Colonic mucosa (tissue), 4 donors: ENCODE measurements around the gene TANC1. TPM values are rescaled to one million over a fixed set of nuclear protein-coding genes. Genes with fewer than 3 reads are reported as not detected.

ENCODE experiments used
- DNase-seq: peaks from one replicate; pipeline ENCODE4 v3.0.0-alpha.2; 2020
- H3K27ac ChIP-seq: fragments of 200-600 bp; one replicate; pipeline ENCODE4 v1.8.0; 2021
- H3K27me3 ChIP-seq: fragments of 200-600 bp; one replicate; pipeline ENCODE4 v1.8.0; 2021
- H3K36me3 ChIP-seq: fragments of 200-600 bp; one replicate; pipeline ENCODE4 v1.8.0; 2021
- H3K4me1 ChIP-seq: fragments of 200-600 bp; one replicate; pipeline ENCODE4 v1.8.0; 2021; ENCODE audit warnings: mild to moderate bottlenecking
- H3K4me3 ChIP-seq: fragments of 200-600 bp; one replicate; pipeline ENCODE4 v1.8.0; 2021
- H3K9ac ChIP-seq, 2 donors: one replicate each; pipeline ENCODE4 v1.7.0; 2013; ENCODE audit warnings: control low read depth in 2 of 2, low read depth in 2 of 2, low read length in 2 of 2
- H3K9me3 ChIP-seq: fragments of 200-600 bp; one replicate; pipeline ENCODE4 v1.8.0; 2021
- CTCF ChIP-seq: fragments of 200-600 bp; IDR thresholded peaks from one replicate; pipeline ENCODE4 v1.8.0; 2022; ENCODE audit warnings: antibody characterized with exemption, mild to moderate bottlenecking
- intact Hi-C: fragments of 100-400 bp; cut with DNase I; formaldehyde crosslinking; loops from one replicate; pipeline ENCODE4 v1.14.1; 2022
- total RNA-seq, 2 donors: library from RNA; stranded (reverse); fragmentation: NEBNext Ultra II Directional in 1 of 2; extraction: Animal tissue kit (Norgen Biotek cat#: 25700) in 1 of 2; gene quantifications; one replicate each; pipeline ENCODE4 v1.2.1, GENCODE V29; 2021
- donor health status: healthy.
- donor health status: DM: no; HTN: no; CAD: no.
- donor health status: DM: no; HTN: no; CAD: no.

The TANC1 gene
- total RNA-seq, 2 donors from 2014 or later = 28.3 to 32.7 TPM

DNA sequence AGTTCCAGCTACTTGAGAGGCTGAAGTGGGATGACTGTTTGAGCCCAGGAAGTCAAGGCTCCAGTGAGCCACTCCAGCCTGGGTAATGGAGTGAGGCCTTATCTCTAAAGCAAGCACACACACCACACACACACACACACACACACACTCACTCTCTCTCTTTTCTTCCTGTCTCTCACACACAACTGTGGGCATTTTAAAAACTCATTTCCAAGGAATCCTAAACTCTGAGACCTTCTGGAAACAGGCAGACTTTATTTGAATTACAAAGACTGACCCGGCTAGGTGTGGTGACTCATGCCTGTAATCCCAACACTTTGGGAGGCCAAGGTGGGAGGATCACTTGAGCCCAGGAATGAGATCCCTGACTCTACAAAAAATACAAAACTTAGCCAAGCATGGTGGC is 296.7 kb downstream of the TANC1 start:
- intact Hi-C loops = no loop called here

DNA sequence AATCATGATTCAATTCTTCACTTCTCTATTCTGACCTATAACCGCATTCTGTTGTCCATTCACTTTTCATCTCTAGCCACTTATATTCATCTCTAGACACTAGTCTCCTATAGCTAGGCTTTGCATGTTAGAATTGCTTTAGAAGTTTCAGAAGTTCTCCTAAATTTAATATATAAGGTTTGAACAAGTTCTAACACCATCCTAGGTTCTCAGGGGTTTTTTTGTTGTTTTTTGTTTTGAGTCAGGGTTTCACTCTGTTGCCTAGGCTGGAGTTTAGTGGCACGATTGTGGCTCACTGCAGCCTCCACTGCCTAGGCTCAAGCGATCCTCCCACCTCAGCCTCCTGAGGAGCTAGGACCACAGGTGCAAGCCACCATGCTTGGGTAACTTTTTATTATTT is 298.1 kb downstream of the TANC1 start:
- intact Hi-C loops = no loop called here
- Histone ChIP-seq H3K27ac (no peak overlapping the region), H3K9me3 (no peaks in the 10 kb centered on the region), H3K4me1 (no peaks in the 10 kb centered on the region), H3K36me3 (no peaks in the 10 kb centered on the region), H3K27me3 (no peaks in the 10 kb centered on the region), H3K9ac (no peak overlapping the region), H3K4me3 (no peak overlapping the region)
- no peak for TF ChIP-seq CTCF
- DNase-seq = no peak

More for the DNA sequence above, 296.7 kb downstream of the TANC1 start:
- H3K4me1 ChIP-seq = no peaks in the 10 kb centered on the region
- H3K9me3 ChIP-seq = no peaks in the 10 kb centered on the region
- no peak for TF ChIP-seq CTCF
- no peak overlapping the region for H3K9ac ChIP-seq
- no peaks in the 10 kb centered on the region for H3K36me3 ChIP-seq
- no peak for DNase-seq
- no peaks in the 10 kb centered on the region for H3K27me3 ChIP-seq
- H3K4me3 ChIP-seq = no peak overlapping the region
- no peak overlapping the region for H3K27ac ChIP-seq

DNA sequence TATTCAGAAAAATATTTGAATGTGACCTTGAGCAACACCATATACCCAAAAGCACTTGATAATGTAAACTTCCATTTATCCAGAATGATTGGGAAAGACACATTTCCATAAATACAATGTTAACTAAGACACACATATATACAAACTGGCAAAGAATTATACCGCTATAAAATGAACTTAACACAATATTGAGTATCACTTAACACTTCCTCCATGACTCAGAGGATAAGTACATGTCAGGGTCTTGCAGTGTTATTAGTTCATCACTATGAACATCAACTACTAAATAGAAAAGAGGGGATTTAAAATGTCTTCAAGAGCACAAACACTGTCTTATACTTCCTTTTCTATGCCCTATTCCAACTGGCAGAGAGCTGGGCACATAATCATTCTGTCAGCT is 299.5 kb downstream of the TANC1 start:
- intact Hi-C loops = no loop called here
- DNase-seq = no peak
- H3K4me1 ChIP-seq = no peaks in the 10 kb centered on the region

GRCh38 chr2:159270744-159271379 is 302.4 kb downstream of the TANC1 start:
- intact Hi-C loops = no loop called here
- no peak for TF ChIP-seq CTCF
- no peaks in the 10 kb centered on the region for H3K4me1 ChIP-seq
- no peaks in the 10 kb centered on the region for H3K36me3 ChIP-seq
- no peaks in the 10 kb centered on the region for H3K27me3 ChIP-seq
- no peak overlapping the region for H3K4me3 ChIP-seq
- no peak for DNase-seq
- no peaks in the 10 kb centered on the region for H3K9me3 ChIP-seq
- H3K27ac ChIP-seq = no peak overlapping the region
- H3K9ac ChIP-seq = no peak overlapping the region

More for the DNA sequence above, 299.5 kb downstream of the TANC1 start:
- Histone ChIP-seq H3K27me3 (no peaks in the 10 kb centered on the region), H3K36me3 (no peaks in the 10 kb centered on the region), H3K9ac (no peak overlapping the region), H3K27ac (no peak overlapping the region), H3K9me3 (no peaks in the 10 kb centered on the region), H3K4me3 (no peak overlapping the region)
- TF ChIP-seq CTCF = no peak

- no peak overlapping the region for H3K9ac ChIP-seq
- TF ChIP-seq CTCF = no peak
- no peaks in the 10 kb centered on the region for H3K9me3 ChIP-seq
- H3K27me3 ChIP-seq = no peaks in the 10 kb centered on the region
- H3K27ac ChIP-seq = no peak overlapping the region
- no peak for DNase-seq
- no peak overlapping the region for H3K4me3 ChIP-seq
- H3K4me1 ChIP-seq = no peaks in the 10 kb centered on the region
- intact Hi-C loops = no loop called here
- no peaks in the 10 kb centered on the region for H3K36me3 ChIP-seq
These were observed 303.7 kb downstream of the TANC1 start for GRCh38 chr2:159272156-159272555.
